Mucosa of stomach (tissue), 1 donor: ENCODE results near the gene GRID2.

Experiments used
- H3K27me3 ChIP-seq: one replicate; pipeline ENCODE4 v1.7.0; 2013; ENCODE audit warnings: mild to moderate bottlenecking, low read length; ENCODE audit not compliant: control insufficient read depth, insufficient read depth
- H3K36me3 ChIP-seq: one replicate; pipeline ENCODE4 v1.7.0; 2013; ENCODE audit warnings: low read length; ENCODE audit not compliant: control insufficient read depth, insufficient read depth
- H3K4me1 ChIP-seq: one replicate; pipeline ENCODE4 v1.7.0; 2013; ENCODE audit warnings: mild to moderate bottlenecking, low read length; ENCODE audit not compliant: control insufficient read depth, insufficient read depth
- H3K4me3 ChIP-seq: one replicate; pipeline ENCODE4 v1.7.0; 2013; ENCODE audit warnings: low read length
- H3K9ac ChIP-seq: one replicate; pipeline ENCODE4 v1.7.0; 2013; ENCODE audit warnings: mild to moderate bottlenecking, low read length, moderate library complexity
- H3K9me3 ChIP-seq: one replicate; pipeline ENCODE4 v1.7.0; 2013; ENCODE audit warnings: mild to moderate bottlenecking, low read length, moderate library complexity; ENCODE audit not compliant: control insufficient read depth
- donor health status: Pancreatic carcinoma.

Gene GRID2

DNA sequence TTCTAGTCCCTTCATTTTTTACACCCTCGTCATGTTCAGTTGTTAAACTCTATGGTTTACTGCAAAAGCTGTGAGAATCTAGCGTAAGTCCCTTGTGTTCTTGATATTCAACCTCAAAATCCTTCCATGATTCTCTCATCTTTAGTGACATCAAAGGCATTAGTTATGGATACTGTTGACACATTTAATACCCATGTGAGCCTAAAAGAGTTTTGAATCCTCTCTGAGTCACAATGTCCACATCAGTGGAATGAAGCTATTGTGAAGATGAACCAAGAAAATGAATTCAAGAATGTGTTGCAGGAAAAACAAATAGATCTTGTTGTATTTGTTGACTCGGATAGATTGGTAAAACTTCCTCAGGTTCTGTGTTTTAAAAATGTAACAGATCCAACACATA is 1130.1 kb downstream of the GRID2 start:
- H3K4me3 ChIP-seq = no peak overlapping the region
- H3K36me3 ChIP-seq = no peaks in the 10 kb centered on the region

DNA sequence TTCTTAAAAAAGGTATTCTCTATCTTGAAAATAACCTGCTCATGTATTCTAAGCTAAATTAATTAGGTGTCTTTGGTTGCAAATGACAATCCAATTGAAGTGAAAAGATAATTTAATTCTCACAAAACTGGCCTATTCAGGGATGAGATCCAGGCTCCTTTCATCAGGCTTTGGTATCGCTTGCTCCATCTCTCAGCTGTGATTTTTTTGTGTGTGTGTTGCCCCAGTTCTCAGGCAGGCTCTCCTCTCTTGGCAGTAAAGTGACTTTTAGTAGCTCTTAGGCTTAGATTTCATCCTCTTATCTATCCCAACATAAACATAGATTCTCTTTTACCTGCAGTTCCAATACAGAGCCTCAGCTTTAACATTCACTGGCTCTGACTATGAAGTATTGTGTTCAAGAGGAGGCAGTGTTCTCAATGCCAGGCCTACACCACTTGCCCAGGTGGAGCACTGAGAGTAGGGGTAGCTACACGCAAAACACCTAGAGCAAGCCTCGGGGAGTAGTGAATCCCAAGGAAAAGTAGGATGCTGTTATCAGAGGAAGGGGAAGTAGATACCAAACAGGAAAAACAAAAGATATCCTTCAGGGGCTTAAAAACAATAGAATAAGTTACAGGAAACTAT is 1132.3 kb downstream of the GRID2 start:
- no peaks in the 10 kb centered on the region for H3K36me3 ChIP-seq
- H3K4me1 ChIP-seq = no peaks in the 10 kb centered on the region
- H3K9ac ChIP-seq = no peak overlapping the region
- H3K9me3 ChIP-seq = no peaks in the 10 kb centered on the region
- H3K27me3 ChIP-seq = no peaks in the 10 kb centered on the region
- no peak overlapping the region for H3K4me3 ChIP-seq

More for the DNA sequence above, 1130.1 kb downstream of the GRID2 start:
- no peaks in the 10 kb centered on the region for H3K4me1 ChIP-seq
- H3K9ac ChIP-seq = no peak overlapping the region
- H3K27me3 ChIP-seq = no peaks in the 10 kb centered on the region
- no peaks in the 10 kb centered on the region for H3K9me3 ChIP-seq

- Histone ChIP-seq H3K9me3 (no peaks in the 10 kb centered on the region), H3K27me3 (no peaks in the 10 kb centered on the region), H3K9ac (no peak overlapping the region), H3K36me3 (no peaks in the 10 kb centered on the region), H3K4me3 (no peak overlapping the region), H3K4me1 (no peaks in the 10 kb centered on the region)
These were observed 1134.2 kb downstream of the GRID2 start for GRCh38 chr4:93437991-93438390.

GRCh38 chr4:93444860-93445259 is 1141.1 kb downstream of the GRID2 start:
- no peaks in the 10 kb centered on the region for H3K4me1 ChIP-seq
- H3K9me3 ChIP-seq = no peaks in the 10 kb centered on the region
- no peaks in the 10 kb centered on the region for H3K27me3 ChIP-seq
- no peaks in the 10 kb centered on the region for H3K36me3 ChIP-seq
- H3K9ac ChIP-seq = no peak overlapping the region
- no peak overlapping the region for H3K4me3 ChIP-seq

DNA sequence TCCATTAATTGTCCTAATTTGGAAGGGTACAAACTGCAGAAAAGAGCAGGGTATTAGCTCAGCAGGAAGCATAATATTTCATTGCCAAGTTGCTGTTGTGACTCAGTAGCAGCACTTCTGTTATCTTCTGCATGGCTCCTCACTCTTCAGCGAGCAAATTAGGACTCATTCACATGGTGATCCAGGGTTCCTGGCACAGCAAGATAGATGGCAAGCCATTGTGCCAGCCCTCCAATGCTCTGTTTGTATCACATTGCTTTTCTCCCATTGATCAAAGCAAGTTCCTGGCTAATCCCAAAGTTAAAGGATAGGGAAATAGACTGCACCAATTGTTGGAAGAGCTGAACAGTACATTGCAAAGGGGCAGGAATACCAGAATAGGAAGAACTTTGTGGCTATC is 1142.3 kb downstream of the GRID2 start:
- no peaks in the 10 kb centered on the region for H3K27me3 ChIP-seq
- no peak overlapping the region for H3K9ac ChIP-seq
- H3K9me3 ChIP-seq = no peaks in the 10 kb centered on the region
- no peaks in the 10 kb centered on the region for H3K4me1 ChIP-seq
- H3K36me3 ChIP-seq = no peaks in the 10 kb centered on the region
- H3K4me3 ChIP-seq = no peak overlapping the region

DNA sequence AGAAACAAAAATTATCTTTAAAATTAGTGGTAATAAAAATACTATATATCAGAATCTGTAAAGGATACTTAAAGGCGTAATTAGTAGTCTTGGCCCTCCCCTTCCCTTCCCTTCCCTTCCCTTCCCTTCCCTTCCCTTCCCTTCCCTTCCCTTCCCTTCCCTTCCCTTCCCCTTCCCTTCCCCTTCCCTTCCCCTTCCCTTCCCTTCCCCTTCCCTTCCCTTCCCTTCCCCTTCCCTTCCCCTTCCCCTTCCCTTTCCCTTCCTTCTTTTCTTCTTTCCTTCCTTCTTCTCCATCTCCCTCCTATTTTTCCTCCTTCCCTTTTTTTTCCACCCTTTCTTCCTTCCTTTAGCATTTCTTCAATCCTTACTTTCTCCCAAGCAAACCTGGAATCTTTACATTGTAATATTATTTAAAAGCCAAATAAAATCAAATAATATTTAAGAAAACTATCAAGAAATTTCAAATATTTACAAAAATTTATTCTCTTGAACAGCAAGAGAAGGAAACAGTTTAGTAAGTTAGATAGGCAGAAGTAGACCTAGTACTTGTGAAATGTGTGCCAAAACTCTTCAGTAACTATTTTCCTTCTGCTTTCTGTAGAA is 1145.0 kb downstream of the GRID2 start:
- no peaks in the 10 kb centered on the region for H3K4me1 ChIP-seq
- H3K9ac ChIP-seq = no peak overlapping the region
- no peaks in the 10 kb centered on the region for H3K9me3 ChIP-seq
- H3K36me3 ChIP-seq = no peaks in the 10 kb centered on the region
- H3K4me3 ChIP-seq = no peak overlapping the region
- H3K27me3 ChIP-seq = no peaks in the 10 kb centered on the region

- Histone ChIP-seq H3K4me3 (no peak overlapping the region), H3K36me3 (no peaks in the 10 kb centered on the region), H3K4me1 (no peaks in the 10 kb centered on the region), H3K27me3 (no peaks in the 10 kb centered on the region), H3K9me3 (no peaks in the 10 kb centered on the region), H3K9ac (no peak overlapping the region)
These were observed 1148.2 kb downstream of the GRID2 start for GRCh38 chr4:93451954-93452353.

DNA sequence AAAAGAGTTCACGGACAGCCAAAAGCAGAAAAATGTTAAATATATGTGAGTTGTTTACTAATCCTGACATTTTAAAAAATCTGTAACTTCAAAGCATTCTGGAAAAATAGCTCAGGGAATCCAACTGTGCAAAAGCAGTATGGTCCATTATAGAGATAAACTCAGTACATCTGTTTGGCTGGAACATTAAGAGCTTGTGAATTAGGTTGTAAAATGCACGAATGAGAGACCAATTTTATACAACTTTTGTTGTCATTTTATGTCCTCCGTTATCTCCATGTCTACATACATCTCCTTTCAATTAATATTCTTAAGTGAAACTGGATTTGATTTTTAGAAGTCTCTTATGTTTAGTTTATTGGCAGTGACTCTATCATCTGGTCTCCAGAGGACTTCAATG is 1157.8 kb downstream of the GRID2 start:
- no peaks in the 10 kb centered on the region for H3K36me3 ChIP-seq

DNA sequence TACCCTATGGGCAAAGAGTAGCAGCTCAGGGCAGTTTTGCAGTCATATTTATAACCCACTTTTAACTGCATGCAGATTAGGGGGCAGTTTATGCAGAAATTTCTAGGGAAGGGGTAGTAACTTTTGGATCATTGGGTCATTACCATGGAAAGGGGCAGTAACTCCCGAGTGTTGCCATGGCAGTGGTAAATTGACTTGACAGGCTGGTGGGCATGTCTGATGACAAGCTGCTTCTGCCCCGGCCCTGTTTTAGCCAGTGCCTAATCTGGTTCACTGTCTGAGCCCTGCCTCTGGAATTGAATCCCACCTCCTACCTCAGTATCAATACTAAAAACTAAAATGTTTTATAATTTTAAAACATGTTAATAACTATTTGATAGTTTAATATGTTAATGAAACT is 1162.7 kb downstream of the GRID2 start:
- H3K9me3 ChIP-seq = no peaks in the 10 kb centered on the region
- no peaks in the 10 kb centered on the region for H3K27me3 ChIP-seq
- H3K4me1 ChIP-seq = no peaks in the 10 kb centered on the region
- no peaks in the 10 kb centered on the region for H3K36me3 ChIP-seq
- no peak overlapping the region for H3K4me3 ChIP-seq
- no peak overlapping the region for H3K9ac ChIP-seq

More for the DNA sequence above, 1157.8 kb downstream of the GRID2 start:
- Histone ChIP-seq H3K4me3 (no peak overlapping the region), H3K9ac (no peak overlapping the region), H3K27me3 (no peaks in the 10 kb centered on the region), H3K9me3 (no peaks in the 10 kb centered on the region), H3K4me1 (no peaks in the 10 kb centered on the region)

- Histone ChIP-seq H3K4me3 (no peak overlapping the region), H3K9ac (no peak overlapping the region), H3K27me3 (no peaks in the 10 kb centered on the region), H3K4me1 (no peaks in the 10 kb centered on the region), H3K9me3 (no peaks in the 10 kb centered on the region), H3K36me3 (no peaks in the 10 kb centered on the region)
These were observed 1163.9 kb downstream of the GRID2 start for GRCh38 chr4:93467484-93468155.

- Histone ChIP-seq H3K4me3 (no peak overlapping the region), H3K36me3 (no peaks in the 10 kb centered on the region), H3K9ac (no peak overlapping the region), H3K4me1 (no peaks in the 10 kb centered on the region), H3K9me3 (no peaks in the 10 kb centered on the region), H3K27me3 (no peaks in the 10 kb centered on the region)
These were observed 1165.8 kb downstream of the GRID2 start for GRCh38 chr4:93469560-93469959.

DNA sequence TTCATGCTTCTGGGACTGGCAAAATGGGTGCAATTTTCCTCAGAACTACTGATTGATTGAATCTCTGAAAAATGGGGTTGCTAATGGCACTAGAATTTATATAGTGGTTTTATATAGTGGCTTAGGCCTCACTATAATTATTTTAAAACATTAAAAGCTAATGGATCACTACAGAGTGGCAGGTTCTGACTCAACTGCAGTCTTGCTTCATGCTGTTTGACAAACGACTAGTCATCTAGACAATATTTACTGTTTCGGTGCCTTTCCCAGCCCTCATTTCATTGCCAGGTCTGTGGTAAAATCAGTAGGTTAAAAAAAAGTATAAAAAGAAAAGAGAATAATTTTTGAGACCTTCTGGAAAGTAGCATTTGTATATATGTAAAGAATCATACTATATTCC is 1172.0 kb downstream of the GRID2 start:
- Histone ChIP-seq H3K4me1 (no peaks in the 10 kb centered on the region), H3K9ac (no peak overlapping the region), H3K4me3 (no peak overlapping the region), H3K36me3 (no peaks in the 10 kb centered on the region), H3K9me3 (no peaks in the 10 kb centered on the region), H3K27me3 (no peaks in the 10 kb centered on the region)
